GM21786 (cell line): ENCODE measurements around the gene ST3GAL4.
"Not testable (repeated sequence)": the region's sequence is repeated elsewhere in the genome, so short reads cannot be mapped to it uniquely, and the experiment has no call there.

Experiments
- ATAC-seq: cut with Tn5 transposase; IDR thresholded peaks from one replicate; pipeline ENCODE4 v1.9.1; 2021; ENCODE audit not compliant: unreplicated experiment

ST3GAL4 gene

DNA sequence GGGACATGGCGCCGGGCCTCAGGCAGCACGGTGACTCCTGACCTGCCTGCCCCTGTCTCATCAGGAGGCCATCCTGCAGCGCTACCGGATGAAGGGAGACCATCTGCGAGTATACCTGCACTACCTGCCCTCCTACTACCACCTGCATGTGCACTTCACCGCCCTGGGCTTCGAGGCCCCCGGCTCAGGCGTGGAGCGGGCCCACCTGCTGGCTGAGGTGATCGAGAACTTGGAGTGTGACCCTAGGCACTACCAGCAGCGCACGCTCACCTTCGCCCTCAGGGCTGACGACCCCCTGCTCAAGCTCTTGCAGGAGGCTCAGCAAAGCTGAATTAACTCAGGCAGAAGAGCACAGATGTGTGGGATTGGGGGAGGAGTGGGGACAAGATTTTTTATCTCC is 10.2 kb upstream of the ST3GAL4 start:
- no peak for ATAC-seq

DNA sequence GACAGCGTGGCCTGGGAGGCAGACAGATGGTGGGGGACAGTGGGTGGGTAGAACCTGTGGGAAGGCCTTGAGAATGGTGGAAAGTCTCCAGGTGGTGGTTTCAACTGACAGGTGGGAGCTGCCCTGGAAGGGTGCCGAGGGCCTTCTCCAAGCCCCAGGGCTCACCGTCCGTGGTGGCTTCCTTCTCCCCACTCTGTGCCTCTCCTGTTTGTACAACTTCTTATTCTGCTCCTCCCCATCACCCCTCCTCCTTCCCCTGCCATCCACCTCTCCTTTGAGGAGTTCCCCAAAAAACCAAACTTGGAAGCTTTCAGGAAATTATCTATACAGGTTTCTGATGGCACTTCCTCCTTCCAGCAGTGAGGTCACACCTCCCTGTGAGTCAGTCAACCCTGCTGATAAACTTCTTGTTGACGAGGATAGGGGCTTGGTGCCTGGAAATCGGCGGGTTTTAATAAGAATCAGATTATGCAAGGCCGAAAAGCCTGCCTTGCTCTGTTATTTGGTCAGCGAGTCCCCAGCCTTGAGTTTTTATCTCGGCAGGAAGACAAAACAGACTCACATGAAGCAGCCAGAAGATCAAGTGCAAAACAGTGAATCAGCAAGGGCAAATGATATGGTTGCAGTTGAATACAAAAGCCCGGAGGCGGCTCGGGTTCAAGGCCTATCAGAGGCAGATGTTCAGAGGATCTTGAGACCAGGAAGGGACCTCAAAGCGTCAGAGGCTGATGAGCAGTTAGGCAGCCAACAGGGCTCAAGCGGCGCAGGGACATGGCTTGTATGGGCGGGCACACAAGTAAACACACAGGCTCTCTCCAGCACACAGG is 9.5 kb upstream of the ST3GAL4 start:
- no peak for ATAC-seq

DNA sequence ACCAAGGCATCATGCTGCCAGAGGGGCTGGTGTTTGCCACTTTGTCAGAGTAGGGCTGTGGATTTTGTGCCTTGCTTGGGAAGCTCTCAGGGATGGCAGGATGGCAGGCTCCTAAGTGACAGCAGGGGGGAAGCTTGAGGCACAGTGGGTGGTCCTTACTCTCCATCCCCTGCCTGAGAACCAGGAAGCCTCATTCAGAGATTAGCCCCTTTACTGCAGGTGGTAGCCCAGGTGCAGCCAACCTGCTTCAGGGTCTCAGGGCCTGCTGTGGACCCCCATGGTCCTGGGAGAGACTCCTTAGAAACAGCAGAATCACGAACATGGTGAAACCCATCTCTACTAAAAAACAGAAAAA is 8.9 kb upstream of the ST3GAL4 start:
- ATAC-seq: no peak

DNA sequence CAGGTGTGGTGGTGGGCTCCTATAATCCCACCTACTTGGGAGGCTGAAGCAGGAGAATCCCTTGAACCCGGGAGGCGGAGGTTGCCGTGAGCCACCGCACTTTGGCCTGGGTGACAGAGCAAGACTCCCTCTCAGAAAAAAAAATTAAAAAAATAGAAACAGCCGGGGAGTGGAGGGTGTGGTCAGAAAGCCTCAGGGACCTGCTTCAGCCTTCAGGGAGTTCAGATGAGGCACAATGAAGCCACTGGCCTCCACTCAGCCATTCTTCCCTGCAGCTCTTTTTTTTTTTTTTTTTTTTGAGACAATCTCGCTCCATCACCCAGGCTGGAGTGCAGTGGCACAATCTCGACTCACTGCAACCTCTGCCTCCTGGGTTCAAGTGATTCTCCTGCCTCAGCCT is 8.5 kb upstream of the ST3GAL4 start:
- ATAC-seq: not testable (repeated sequence)

DNA sequence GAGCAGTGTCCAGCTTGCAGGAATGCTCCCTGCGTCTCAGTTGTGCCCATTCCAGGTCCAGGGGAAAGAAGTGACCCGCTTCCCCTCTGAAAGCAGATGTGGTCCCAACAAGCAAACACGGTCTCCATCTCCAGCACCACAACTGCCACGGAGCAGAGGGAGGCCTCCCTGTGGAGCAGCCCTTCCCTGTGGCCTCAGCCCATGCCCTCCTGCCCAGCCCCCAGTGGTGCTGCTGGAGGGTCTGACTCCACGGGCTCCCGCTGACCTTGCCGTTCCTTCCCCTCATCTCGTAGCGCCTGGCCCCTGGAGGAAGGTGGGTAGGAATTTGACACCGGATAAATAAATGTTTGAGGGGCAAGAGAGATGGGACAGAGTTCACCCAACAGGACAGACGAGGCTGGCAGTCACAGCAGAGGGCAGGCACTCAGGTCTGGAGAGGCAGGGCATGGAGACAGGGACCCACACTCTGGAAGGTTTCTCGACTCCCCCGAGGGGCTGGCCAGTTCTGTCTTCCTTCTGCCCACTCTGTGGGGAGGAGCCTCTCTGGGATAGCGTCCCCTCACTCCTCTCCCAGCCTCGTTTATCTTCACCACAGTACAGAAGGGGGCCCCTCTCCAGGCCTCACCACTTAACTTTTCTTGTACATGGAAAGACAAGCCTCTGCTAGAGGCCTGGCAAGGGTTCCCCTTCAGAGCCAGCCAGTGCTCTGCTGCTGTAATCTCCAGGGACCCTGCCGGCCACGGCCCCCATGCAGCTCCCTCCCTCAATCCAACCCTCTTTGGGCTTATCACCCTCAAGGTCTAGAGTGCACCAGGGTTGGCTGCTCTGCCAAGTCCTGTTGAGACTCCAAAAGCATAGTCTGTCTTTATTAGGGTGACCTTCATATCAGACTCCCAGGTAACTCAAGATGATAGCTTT is 7.5 kb upstream of the ST3GAL4 start:
- no peak for ATAC-seq

DNA sequence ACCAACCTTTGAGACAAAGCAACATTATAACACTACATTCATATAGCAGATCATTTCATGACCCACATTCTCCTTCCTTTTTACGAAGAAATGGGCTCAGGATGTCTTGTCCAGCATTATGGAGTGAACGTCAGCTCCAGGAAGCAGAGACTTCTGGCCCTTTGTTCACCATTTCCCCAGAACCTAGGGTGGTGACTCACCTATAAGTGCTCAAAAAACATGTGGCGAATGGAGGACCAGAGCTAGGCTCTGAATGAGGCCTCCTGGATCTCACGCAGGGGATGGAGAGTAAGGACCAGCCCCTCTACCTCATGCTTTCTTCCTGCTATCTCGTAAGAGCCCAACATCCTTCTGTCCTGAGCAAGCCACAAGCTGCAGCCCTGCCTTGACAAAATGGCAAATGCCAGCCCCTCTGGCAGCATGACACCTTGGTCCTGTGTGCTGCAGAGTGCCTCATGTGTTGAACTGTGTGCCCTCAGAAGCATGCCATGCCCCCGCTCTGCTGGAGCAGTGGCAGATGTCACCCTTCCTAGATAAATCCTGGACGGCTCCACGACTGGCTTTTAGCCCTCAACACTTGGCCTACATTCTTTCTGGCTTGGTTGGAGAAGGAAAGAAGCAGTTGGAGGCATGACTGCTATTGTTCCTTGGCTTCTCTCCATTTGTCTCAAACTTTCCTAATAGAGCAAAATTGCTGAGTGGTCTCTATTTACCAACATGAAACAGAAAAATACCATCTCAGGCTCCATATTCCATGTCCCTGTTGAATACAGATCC is 6.5 kb upstream of the ST3GAL4 start:
- ATAC-seq: no peak

DNA sequence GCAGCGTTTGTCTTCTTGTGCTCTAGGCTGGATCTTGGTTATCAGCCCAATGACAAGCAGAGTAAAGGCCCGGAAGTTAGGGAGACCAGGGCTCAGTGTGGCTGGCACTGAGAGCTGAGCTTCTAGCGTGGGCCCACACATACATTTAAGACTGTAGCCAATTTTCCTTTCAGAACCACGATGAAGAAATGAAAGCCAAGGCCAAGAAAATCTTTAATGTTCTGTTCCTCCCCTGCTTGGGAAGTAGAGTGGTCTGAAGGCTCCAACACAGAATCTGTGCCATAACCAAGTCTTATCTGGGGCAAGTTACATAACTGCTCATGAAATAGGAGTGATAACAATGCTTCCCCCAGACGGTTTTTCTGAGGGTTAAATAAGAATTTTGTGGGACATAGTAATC is 4.7 kb upstream of the ST3GAL4 start:
- no peak for ATAC-seq

DNA sequence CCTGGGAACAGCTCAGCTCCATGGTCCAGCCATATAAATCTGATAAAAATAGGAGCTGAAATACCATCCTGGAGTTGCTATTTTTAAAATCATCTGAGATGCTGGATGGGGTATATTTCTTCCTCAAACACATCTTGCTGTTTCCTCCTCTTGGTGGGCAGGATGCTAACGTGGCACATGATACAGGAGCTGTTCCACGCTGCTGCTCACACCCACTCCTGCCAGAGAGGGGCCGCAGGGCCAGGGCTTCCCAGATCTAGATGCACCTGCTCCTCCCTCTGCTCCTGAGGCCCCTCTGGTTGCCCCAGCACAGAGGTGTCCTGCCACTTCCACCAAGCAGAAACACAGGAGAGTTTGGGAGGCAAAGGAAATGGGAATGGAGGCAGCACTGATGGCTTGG is 3.3 kb upstream of the ST3GAL4 start:
- no peak for ATAC-seq

DNA sequence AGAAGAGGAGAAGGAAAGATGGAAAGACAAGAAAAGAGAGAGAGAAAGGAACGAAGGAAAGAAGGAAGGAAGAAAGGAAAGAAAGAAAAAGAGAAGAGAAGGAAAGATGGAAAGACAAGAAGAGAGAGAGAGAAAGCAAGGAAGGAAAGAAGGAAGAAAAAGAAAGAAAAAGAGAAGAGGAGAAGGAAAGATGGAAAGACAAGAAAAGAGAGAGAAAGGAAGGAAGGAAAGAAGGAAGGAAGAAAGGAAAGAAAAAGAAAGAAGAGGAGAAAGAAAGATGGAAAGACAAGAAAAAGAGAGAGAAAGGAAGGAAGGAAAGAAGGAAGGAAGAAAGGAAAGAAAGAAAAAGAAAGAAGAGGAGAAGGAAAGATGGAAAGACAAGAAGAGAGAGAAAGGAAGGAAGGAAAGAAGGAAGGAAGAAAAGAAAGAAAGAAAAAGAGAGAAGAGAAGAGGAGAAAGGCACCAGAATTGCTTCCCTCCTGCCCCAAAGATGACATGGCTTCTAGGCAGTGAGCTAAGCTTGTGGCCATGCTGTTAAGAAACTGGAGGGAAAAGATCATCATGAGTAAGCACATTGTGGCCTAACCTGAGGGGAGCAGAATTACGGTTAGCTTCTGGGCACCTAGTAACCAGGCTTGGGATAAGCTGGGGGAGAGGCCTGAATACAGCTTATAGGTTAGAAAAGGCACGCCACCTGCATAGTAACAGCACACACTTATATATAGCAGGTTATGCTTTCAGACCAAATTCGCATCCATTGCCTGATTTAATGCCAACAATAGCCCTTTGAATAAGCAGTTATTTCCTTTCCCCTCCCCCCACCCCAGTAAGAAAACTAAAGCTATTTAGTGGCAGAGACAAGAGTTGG is 2.3 kb upstream of the ST3GAL4 start:
- no peak for ATAC-seq

DNA sequence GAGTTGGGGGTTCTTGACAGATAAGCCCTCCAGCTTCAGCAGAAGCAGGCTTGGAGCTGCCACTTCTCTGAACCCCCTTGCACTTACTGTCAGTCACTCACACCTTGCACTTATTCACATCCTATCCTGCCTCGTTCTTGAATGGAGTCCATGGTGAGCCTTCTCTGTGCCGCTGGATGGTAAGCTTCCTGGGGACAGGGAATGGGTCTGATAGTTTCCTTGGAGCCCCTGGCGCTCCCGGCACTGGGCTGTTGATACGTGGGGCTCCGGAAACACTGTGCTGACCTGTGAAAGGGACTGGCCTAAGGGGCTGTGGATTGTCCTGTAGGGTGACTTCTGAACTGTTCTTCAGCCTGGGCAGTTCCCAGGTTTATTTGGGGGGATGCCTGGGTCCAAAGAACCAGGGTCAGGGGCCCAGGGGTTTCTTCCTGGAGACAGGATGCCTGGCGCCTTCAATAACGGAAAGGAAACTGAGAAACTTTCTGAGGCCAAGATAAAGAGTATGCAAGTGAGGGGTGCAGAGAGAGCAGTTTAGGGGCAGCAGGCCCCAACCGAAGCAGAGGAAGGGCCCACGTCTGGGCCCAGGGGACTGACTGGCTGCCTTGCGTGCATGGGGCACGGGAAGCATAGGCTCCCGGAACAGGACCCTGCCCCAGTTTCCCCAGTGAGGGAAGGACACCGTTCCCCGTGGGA is 709 bp upstream of the ST3GAL4 start:
- ATAC-seq: peak; percentile 41

DNA sequence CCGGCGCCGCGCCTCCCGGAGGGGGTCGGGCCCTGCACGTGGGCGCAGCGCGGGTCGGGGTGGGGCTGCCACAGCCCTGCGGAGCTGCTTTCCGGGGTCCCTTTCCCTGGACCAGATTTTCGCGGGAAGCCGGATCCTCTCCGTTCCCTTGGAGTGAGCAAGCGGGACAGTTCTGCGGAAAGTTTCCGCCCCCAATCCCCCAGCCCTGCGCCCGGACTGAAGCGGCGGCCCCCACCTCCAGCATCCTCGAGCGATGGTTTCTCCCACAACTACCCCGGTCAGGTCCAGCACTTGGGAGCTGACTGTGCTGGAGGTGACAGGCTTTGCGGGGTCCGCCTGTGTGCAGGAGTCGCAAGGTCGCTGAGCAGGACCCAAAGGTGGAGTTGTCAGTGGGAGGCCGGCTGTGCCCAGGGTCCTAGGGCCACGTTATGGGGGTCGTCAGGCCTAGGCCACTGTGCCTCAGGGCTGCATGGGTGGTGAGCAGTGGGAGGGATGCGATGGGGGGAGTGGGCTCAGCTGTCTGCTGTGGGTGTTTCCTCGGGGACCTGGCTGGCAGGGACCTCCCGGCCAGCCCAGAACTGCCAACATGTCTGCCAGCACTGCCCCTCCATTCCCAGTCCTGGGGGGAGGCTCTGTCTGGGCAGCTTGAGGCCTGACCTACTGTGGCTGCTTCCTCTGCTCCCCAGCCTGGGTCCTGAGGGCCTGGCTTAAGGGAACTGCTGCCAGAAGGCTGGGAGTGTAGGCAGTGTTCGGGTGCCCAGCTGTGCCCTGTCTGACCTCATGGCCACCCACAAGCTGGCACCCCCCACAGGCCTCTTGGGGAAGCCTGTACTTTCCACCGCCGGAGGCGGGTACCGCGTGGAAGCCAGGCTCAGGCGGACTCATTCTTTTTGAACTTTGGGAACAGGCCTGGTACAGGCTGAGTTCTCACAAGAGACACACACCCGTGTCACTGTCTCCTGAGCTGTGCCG is 726 bp downstream of the ST3GAL4 start:
- peak; percentile 3 for ATAC-seq

DNA sequence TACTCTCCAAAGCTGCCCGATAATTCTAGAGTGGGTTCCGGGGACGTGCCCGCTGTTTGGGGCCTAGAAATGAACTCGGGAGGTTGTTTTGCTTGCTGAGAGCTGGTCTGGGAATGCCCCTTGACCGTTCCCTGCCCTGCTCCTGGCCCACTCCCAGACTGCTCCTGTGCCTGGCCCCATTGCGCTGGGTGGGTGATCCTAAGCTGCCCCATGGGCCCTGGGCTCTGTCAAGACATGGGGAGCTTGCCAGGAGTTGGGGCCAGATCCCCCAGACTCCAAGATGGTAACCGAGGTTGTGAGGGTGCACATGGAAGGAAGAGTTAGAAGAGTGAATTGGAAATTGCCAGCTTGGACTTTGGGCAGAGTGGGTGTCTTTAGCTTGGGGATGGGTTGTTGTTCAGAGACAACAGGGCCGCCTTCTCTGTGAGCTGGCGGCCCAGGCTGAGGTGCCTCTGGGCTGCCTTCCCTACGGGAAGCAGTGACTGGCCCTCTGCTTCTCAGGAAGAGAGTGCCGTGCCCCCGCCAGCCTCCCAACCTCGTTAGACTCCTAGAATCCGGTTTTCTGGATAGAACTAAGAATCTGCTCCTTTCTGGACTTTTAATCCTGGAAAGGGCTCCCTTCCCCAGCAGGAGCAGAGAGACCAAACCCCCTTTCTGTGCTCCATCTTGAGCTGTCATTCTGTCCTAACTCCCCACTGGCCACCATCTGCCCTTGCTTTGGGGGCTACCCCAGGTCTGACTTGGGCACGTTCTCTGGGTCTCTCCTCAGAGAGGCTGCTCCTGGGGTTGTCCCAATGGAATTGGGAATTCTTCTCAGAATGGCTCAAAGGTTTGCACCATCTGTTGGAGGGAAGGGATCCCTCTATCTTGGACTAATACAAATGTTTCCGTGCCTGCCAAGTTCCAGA is 1.8 kb downstream of the ST3GAL4 start:
- ATAC-seq: no peak

DNA sequence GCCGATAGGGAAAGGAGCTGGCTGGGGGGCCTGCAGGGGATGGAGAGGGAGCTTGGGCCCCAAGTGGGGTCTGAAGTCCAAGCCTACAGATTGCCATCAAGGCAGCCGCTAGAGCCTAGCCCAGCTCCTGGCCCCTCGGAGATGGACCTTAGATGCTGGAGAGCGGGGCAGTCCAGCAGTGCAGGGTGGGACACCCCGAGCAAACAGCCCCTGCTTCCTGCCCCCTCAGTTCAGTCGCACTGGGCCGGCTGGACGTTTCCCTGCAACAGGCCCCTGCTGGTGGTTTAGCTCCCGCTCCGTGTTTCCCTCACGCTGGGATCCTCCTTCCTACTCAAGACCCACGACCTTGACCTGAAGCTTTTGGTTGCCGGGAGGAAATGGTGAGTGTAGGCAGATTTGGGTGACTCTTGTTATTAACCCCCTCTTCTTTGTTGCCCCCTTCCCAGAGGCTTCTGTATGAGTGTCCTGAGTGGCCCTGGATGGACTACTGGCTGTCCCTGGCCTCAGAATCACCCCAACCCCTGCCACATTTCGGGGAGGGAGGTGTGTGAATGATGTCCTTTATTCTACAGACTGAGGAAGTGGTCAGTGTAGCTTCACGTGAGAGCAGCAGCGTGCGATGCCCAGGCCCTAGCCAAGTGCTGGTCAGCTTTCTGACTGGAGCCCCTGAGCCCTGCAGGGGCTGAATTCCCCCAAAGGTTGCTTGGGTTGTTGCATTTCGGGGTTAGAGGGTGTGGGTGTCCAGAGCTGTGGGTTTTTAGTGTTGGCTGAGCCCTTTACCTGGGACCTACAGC is 2.7 kb downstream of the ST3GAL4 start:
- no peak for ATAC-seq

DNA sequence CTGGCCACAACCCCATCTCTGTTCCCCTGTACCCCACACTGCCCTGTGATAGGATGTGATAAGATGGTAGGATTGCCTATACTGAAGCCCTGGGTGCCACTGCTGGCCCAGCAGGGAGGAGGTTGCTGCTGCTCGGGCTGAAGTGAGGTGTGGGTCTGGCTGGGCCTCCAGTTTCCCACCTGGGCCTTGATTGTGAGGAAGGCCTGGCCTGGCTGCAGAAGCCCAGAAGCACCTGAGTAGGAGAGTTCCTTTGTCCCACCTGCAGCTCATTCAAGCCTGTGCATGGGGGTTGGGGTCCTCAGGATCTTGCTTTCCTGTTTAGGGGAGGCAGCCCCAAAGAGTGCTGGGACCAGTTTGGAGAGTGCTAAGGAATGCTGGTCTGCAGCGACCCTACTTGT is 3.3 kb downstream of the ST3GAL4 start:
- no peak for ATAC-seq

DNA sequence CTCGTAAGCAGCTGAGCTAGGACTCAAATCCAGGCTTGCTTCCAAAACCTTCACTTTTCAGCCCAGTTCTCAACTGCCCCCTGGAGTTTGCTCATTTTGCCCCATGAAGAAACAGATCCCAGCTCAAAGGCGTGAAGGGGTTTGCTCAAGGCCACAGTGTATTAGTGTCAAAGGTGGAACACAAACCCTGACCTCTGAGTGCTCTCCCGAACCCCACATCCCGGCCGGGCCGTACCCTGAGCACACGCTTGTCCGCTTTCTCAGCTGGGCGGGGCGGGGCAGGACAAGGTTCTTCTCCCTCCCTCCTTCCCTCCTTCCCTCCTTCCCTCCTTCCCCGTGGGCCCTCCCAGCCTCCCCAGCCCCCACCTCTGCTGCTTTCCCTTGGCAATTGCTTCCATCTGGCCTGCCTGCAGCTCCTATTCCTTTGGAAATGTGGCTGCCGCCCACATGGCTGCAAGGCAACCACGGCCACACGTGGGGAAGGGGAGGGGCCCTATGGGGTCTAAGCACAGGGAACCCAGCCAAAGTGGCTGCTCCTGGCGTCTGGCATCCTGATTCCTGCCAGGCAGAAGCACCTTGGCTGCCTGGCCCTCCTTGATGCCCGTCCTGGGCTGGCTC is 4.1 kb downstream of the ST3GAL4 start:
- ATAC-seq: no peak

DNA sequence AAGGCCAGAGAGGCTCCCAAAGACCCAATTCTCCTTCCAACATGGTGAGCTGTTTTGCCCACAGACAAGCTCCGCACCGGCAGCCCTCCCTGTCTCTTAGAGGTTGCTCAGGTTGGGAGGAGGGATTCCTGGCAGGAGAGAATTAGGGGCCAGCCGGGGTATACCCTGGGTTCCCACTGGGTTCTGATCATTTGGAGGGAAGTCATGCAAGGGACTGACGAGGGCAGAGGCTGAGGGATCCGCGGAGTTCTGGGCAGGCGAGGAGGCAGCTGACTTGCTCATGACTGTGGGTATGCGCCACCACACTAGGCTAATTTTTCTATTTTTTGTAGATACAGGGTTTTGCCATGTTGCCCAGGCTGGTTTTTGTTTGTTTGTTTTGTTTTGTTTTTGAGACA is 4.6 kb downstream of the ST3GAL4 start:
- ATAC-seq: no peak

DNA sequence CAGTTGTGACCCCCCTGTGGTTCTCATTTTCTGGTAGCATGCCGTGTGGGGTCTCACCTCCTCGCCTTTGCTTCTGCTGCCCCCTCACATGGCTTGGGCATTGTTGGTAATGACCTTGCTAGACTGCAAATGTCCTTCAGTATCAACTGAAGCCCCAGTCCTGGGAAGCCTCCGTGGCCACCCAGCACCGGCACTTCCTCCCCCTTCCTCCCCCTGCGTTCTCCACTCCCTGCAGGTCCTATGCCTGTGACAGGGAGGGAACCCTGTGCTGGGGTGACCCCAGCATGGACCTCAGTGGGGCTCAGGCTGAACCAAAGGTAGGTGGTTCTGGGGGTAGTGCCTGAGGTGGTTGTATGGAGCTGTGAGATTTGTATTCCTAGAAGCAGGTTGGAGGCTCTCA is 5.9 kb downstream of the ST3GAL4 start:
- no peak for ATAC-seq
